SK-N-SH (cell line): ENCODE data around the gene RAB3C. TPM values are rescaled to one million over a fixed set of nuclear protein-coding genes. Genes with fewer than 3 reads are reported as not detected.

ENCODE experiments used
- CTCF ChIA-PET: fragments of 300-600, 350-600 bp; formaldehyde crosslinking; extraction: SDS; loops from one replicate; lab custom pipeline; 2021; lab: Yijun Ruan, JAX
- POLR2A ChIA-PET: fragments of 350-600 bp; sonication (Branson Sonifier 250); formaldehyde crosslinking; extraction: SDS; loops from one replicate; lab custom pipeline; 2020; ENCODE audit warnings: antibody characterized with exemption, inconsistent platforms; lab: Yijun Ruan, JAX
- DNase-seq: peaks from one replicate; pipeline ENCODE4 v3.0.0; 2012
- H2AFZ ChIP-seq: fragments of 200-600 bp; sonication (generic); 2 replicates; pipeline ENCODE4 v1.8.1; 2016; ENCODE audit warnings: antibody characterized with exemption, mild to moderate bottlenecking, low read depth
- H3F3A ChIP-seq: fragments of 200-600 bp; sonication (generic); replicated peaks from 2 replicates; pipeline ENCODE3; 2016; ENCODE audit warnings: antibody characterized with exemption, mild to moderate bottlenecking; ENCODE audit not compliant: insufficient read depth
- H3K27ac ChIP-seq, 2 experiments: fragments of 200-500 bp in 1 of 2; fragments of 200-600 bp in 1 of 2; sonication (Bioruptor generic) in 1 of 2; sonication (generic), shearing (Covaris generic) in 1 of 2; 2 replicates each; pipeline versions ENCODE4 v1.5.1 to v1.6.1; 2014 to 2016; ENCODE audit warnings: low read depth in 2 of 2, inconsistent platforms in 1 of 2, low read length in 1 of 2, mild to moderate bottlenecking in 1 of 2, mixed read lengths in 1 of 2
- H3K27me3 ChIP-seq: fragments of 200-600 bp; sonication (generic), shearing (Covaris generic); 2 replicates; pipeline ENCODE4 v1.6.1; 2016; ENCODE audit warnings: mixed run types; ENCODE audit not compliant: insufficient read depth
- H3K36me3 ChIP-seq, 2 experiments: fragments of 200-500 bp in 1 of 2; fragments of 200-600 bp in 1 of 2; sonication (Bioruptor generic) in 1 of 2; sonication (generic) in 1 of 2; replicated peaks in 1 of 2; 2 replicates each; pipeline versions ENCODE3 to v1.5.1; 2014 to 2016; ENCODE audit warnings: low read length in 1 of 2, mild to moderate bottlenecking in 1 of 2; ENCODE audit not compliant: insufficient read depth in 2 of 2, control insufficient read depth in 1 of 2
- H3K4me1 ChIP-seq, 2 experiments: fragments of 200-500 bp in 1 of 2; fragments of 200-600 bp in 1 of 2; sonication (Bioruptor generic) in 1 of 2; sonication (generic), shearing (Covaris generic) in 1 of 2; 2 replicates each; pipeline versions ENCODE4 v1.5.1 to v1.6.1; 2014 to 2016; ENCODE audit warnings: low read depth in 1 of 2, low read length in 1 of 2, mixed run types in 1 of 2; ENCODE audit not compliant: insufficient read depth in 2 of 2, control insufficient read depth in 1 of 2
- H3K4me2 ChIP-seq: fragments of 200-600 bp; sonication (generic), shearing (Covaris generic); 2 replicates; pipeline ENCODE4 v1.6.1; 2017; ENCODE audit warnings: mixed run types
- H3K4me3 ChIP-seq, 2 experiments: fragments of 200-500 bp in 1 of 2; fragments of 200-600 bp in 1 of 2; sonication (Bioruptor generic) in 1 of 2; sonication (generic), shearing (Covaris generic) in 1 of 2; 2 replicates each; pipeline versions ENCODE4 v1.5.1 to v1.8.1; 2014 to 2016; ENCODE audit warnings: low read depth in 2 of 2, inconsistent platforms in 1 of 2, low read length in 1 of 2, mild to moderate bottlenecking in 1 of 2, mixed read lengths in 1 of 2, moderate library complexity in 1 of 2
- H3K79me2 ChIP-seq: fragments of 200-600 bp; sonication (generic); 2 replicates; pipeline ENCODE4 v1.8.1; 2017; ENCODE audit warnings: mild to moderate bottlenecking; ENCODE audit not compliant: insufficient read depth
- H3K9ac ChIP-seq: fragments of 200-600 bp; sonication (generic); 2 replicates; pipeline ENCODE4 v1.6.1; 2017; ENCODE audit warnings: mixed run types
- H3K9me2 ChIP-seq: fragments of 200-600 bp; sonication (generic); 2 replicates; pipeline ENCODE4 v1.6.1; 2017; ENCODE audit warnings: mixed run types
- H3K9me3 ChIP-seq: fragments of 200-600 bp; sonication (generic); 2 replicates; pipeline ENCODE4 v1.6.1; 2017; ENCODE audit warnings: mixed run types, mild to moderate bottlenecking, moderate library complexity
- H4K20me1 ChIP-seq: fragments of 200-600 bp; sonication (generic); 2 replicates; pipeline ENCODE4 v1.6.1; 2017; ENCODE audit warnings: mild to moderate bottlenecking, mixed run types; ENCODE audit not compliant: insufficient read depth
- ELF1 ChIP-seq: IDR thresholded peaks from 2 replicates; pipeline ENCODE4 v1.4.0; 2012
- FOSL2 ChIP-seq: IDR thresholded peaks from 2 replicates; pipeline ENCODE4 v1.4.0; 2012; ENCODE audit warnings: low read depth, mild to moderate bottlenecking, moderate library complexity, borderline replicate concordance
- FOXJ3 ChIP-seq: sonication (generic); formaldehyde crosslinking; IDR thresholded peaks from 2 replicates; pipeline ENCODE4 v1.5.1; 2020; ENCODE audit warnings: mild to moderate bottlenecking, missing genetic modification reagents
- FOXM1 ChIP-seq: IDR thresholded peaks from 2 replicates; pipeline ENCODE4 v1.4.0; 2012; ENCODE audit warnings: low read depth, mild to moderate bottlenecking
- GABPA ChIP-seq: IDR thresholded peaks from 2 replicates; pipeline ENCODE4 v1.4.0; 2012; ENCODE audit warnings: low read depth, mild to moderate bottlenecking
- GATA2 ChIP-seq: sonication (generic); formaldehyde crosslinking; IDR thresholded peaks from 2 replicates; pipeline ENCODE4 v1.5.0; 2020; ENCODE audit warnings: mild to moderate bottlenecking, missing genetic modification reagents
- JUND ChIP-seq: IDR thresholded peaks from 2 replicates; pipeline ENCODE4 v1.4.0; 2012
- MAX ChIP-seq: IDR thresholded peaks from 2 replicates; pipeline ENCODE4 v1.4.0; 2012; ENCODE audit warnings: low read depth
- MEF2A ChIP-seq: IDR thresholded peaks from 2 replicates; pipeline ENCODE4 v1.4.0; 2012; ENCODE audit warnings: low read depth, borderline replicate concordance
- RAD21 ChIP-seq: IDR thresholded peaks from 2 replicates; pipeline ENCODE4 v1.6.1; 2012; ENCODE audit warnings: mild to moderate bottlenecking, low read length
- REST ChIP-seq: IDR thresholded peaks from 2 replicates; pipeline ENCODE4 v1.6.1; 2012; ENCODE audit warnings: mild to moderate bottlenecking, low read depth, low read length, moderate library complexity
- RFX5 ChIP-seq: IDR thresholded peaks from 2 replicates; pipeline ENCODE4 v1.6.1; 2012; ENCODE audit warnings: mild to moderate bottlenecking, improper control_type of control experiment, low read length
- RXRA ChIP-seq: IDR thresholded peaks from 2 replicates; pipeline ENCODE4 v1.4.0; 2012; ENCODE audit warnings: low read depth, mild to moderate bottlenecking, borderline replicate concordance
- SIN3A ChIP-seq: IDR thresholded peaks from 2 replicates; pipeline ENCODE4 v1.6.1; 2012; ENCODE audit warnings: low read depth, mild to moderate bottlenecking, low read length, moderate library complexity, borderline replicate concordance
- SMC3 ChIP-seq: IDR thresholded peaks from 2 replicates; pipeline ENCODE4 v1.6.1; 2012; ENCODE audit warnings: low read depth, low read length, improper control_type of control experiment
- TAF1 ChIP-seq: IDR thresholded peaks from 2 replicates; pipeline ENCODE4 v1.6.1; 2012; ENCODE audit warnings: low read depth, mild to moderate bottlenecking, low read length, moderate library complexity, borderline replicate concordance
- USF1 ChIP-seq: IDR thresholded peaks from 2 replicates; pipeline ENCODE4 v1.4.0; 2012; ENCODE audit warnings: low read depth, borderline replicate concordance
- USF2 ChIP-seq: fragments of 150-350 bp; IDR thresholded peaks from 2 replicates; pipeline ENCODE4 v1.6.1; 2017; ENCODE audit warnings: antibody characterized with exemption, low read length, low read depth, borderline replicate concordance
- YY1 ChIP-seq: IDR thresholded peaks from 2 replicates; pipeline ENCODE4 v1.4.0; 2012; ENCODE audit warnings: low read depth, mild to moderate bottlenecking
- ZBTB33 ChIP-seq: IDR thresholded peaks from 2 replicates; pipeline ENCODE4 v1.4.0; 2012; ENCODE audit warnings: low read depth, borderline replicate concordance
- WGBS: methylation state at CpG from one replicate; pipeline ENCODE4 v1.1.6; 2017; ENCODE audit warnings: low lambda C conversion rate; 5-methylcytosine and 5-hydroxymethylcytosine counted together
- polyA plus RNA-seq, 3 experiments: library from polyadenylated mRNA; depleted of rRNA; stranded (reverse); fragments of >200 nt; gene quantifications; 2 replicates each; pipeline ENCODE4 v1.2.3, GENCODE V29; 2012

Gene RAB3C
- polyA plus RNA-seq, 1 of the 3 experiments (the other 2 are of a cell fraction): 0.03 TPM

- TF ChIP-seq FOXJ3 (CRISPR knock-in tag): no peak
- no peak for TF ChIP-seq FOSL2
- H3F3A ChIP-seq: no peaks in the 10 kb centered on the region
- H4K20me1 ChIP-seq: no peaks in the 10 kb centered on the region
- H3K9me3 ChIP-seq: no peaks in the 10 kb centered on the region
- no peak overlapping the region for H3K27ac ChIP-seq
- WGBS: 0% methylated on average over 1 of the region's 1 CpG
- H3K36me3 ChIP-seq: no peaks in the 10 kb centered on the region
- H3K4me3 ChIP-seq: no peak overlapping the region
- H3K4me1 ChIP-seq: no peaks in the 10 kb centered on the region
- H2AFZ ChIP-seq: no peak overlapping the region
- H3K79me2 ChIP-seq: no peaks in the 10 kb centered on the region
- no peak for DNase-seq
- no peaks in the 10 kb centered on the region for H3K9me2 ChIP-seq
- CTCF ChIA-PET: interaction anchor here (0.8 kb wide), 1 partner anchor 9 kb away, joined by 3 read pairs; no protein-coding TSS in a partner anchor
- H3K9ac ChIP-seq: no peak overlapping the region
- no peaks in the 10 kb centered on the region for H3K27me3 ChIP-seq
- no peak overlapping the region for H3K4me2 ChIP-seq
- POLR2A ChIA-PET: no interaction called here
Measured at GRCh38 chr5:58735637-58736036, 152.8 kb downstream of the RAB3C start.

GRCh38 chr5:58736214-58736613, 153.3 kb downstream of the RAB3C start:
- Histone ChIP-seq H3K36me3 (no peaks in the 10 kb centered on the region), H3K4me3 (no peak overlapping the region), H3K9me2 (no peaks in the 10 kb centered on the region), H3K79me2 (no peaks in the 10 kb centered on the region), H2AFZ (no peak overlapping the region), H3K9ac (no peak overlapping the region), H4K20me1 (no peaks in the 10 kb centered on the region), H3K4me2 (no peak overlapping the region), H3F3A (no peaks in the 10 kb centered on the region), H3K9me3 (no peaks in the 10 kb centered on the region), H3K4me1 (no peaks in the 10 kb centered on the region), H3K27me3 (no peaks in the 10 kb centered on the region), H3K27ac (no peak overlapping the region)
- DNase-seq: no peak
- 58% methylated on average over 5 of the region's 5 CpGs for WGBS
- TF ChIP-seq ELF1: no peak
- no peak for TF ChIP-seq RXRA
- no peak for TF ChIP-seq FOXM1
- TF ChIP-seq ZBTB33: no peak
- TF ChIP-seq MEF2A: no peak
- no peak for TF ChIP-seq REST
- no peak for TF ChIP-seq MAX
- TF ChIP-seq YY1: no peak
- no peak for TF ChIP-seq USF2
- no peak for TF ChIP-seq TAF1
- TF ChIP-seq GATA2: no peak
- no peak for TF ChIP-seq JUND
- no peak for TF ChIP-seq USF1
- no peak for TF ChIP-seq RAD21
- TF ChIP-seq RFX5: no peak
- no peak for TF ChIP-seq SMC3
- TF ChIP-seq SIN3A: no peak
- TF ChIP-seq GABPA: no peak
- POLR2A ChIA-PET: no interaction called here
- CTCF ChIA-PET: interaction anchor here (0.8 kb wide), 1 partner anchor 8 kb away, joined by 3 read pairs; no protein-coding TSS in a partner anchor
